HTERT RPE-1 (cell line): ENCODE measurements around the gene MYOF.
"Not testable (repeated sequence)": the region's sequence is repeated elsewhere in the genome, so short reads cannot be mapped to it uniquely, and the experiment has no call there.

Experiments
- in situ Hi-C: fragments of 300-500 bp; cut with MboI; formaldehyde crosslinking; loops from 4 replicates; pipeline ENCODE4 v1.14.3; 2020; ENCODE audit warnings: low sequenced_read_pairs

MYOF gene

DNA sequence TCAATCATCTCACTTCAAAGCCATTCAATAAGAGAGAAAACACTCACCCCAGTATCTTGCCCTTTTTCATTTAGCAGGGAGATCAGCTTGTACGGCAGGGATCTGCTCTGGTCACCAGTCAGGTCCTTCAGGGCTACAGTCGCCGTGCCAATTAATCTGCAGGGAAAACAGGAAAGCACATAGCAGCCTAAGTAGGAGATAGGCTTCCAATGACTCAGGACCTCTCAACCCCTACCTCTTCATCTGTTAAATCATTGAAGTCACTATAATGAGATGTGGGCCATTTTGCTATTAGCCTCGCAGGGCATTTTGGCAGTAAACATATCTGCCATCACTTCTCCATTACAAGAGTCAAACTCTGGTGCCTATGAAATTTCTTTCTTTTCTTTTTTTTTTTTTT, 50.8 kb downstream of the MYOF start:
- in situ Hi-C loops, result no loop called here

DNA sequence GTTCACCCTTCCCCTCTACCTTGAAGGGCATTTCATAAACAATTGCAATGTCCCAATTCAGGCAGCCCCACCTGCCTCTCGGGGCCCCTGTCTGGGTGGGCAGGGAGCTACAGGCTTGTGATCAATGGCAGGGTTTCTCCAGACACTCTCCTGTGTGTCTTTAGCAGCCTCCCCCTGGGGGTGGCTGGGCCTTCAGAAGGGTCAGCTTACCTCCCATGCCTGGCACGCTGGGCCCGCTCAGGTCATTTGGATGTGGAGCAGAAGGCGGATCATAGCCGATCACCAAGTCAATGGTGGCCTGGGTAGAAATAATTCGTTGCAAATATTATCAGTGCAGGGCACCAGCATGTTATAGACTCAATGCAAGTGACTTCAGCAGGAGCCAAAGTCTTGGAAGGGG, 56.3 kb downstream of the MYOF start:
- in situ Hi-C loops, result no loop called here

DNA sequence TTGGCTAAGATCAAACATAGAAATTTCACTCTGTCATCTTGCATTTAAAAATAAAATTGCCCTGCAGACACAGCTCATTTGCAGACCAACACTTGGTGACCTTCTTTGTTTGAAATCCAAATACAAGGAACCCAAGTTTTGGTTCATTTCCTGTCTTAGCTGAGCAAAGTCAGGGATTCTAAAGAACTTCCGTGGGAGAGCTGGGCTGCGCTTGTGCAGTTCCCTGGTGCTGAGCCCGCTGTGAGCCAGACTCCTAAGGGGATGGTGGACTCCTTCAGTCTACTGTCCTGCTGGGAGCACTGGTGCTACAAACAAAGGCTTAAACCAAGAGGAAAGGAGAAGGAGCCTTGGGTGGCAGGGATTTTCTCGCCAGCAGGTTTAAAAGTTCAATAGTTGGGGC, 60.0 kb downstream of the MYOF start:
- in situ Hi-C loops, result no loop called here

DNA sequence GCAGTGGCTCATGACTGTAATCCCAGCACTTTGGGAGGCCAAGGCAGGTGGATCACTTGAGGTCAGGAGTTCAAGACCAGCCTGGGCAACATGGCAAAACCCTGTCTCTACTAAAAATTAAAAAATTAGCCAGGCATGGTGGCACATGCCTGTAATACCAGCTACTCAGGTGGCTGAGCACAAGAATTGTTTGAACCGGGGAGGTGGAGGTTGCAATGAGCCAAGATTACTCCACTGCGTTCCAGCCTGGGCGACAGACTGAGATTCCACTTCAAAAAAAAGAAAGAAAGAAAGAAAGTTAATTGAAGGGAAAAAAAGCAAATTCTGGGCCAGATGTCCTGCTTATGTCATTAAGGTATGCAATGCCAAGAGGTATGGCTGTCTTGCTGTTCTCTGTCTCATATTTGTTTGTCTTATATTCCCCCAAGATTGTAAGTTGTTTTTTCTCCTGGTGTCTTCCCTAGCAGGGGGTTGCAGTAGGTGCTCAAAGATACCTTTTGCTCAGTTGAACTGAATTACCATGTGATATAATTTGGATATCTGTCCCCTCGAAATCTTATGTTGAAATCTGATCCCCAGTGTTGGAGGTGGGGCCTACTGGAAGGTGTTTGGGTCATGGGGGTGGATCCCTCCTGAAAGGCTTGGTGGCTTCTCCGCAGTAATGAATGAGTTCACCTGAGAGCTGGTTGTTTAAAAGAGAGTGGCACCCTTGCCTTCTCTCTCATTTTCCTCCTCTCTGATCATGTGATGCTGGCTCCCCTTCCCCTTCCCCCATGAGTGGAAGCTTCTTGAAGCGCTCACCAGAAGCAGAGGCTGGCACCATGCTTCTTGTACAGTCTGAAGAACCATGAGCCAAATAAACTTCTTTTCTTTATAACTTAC, 60.9 kb downstream of the MYOF start:
- in situ Hi-C loops, result no loop called here

DNA sequence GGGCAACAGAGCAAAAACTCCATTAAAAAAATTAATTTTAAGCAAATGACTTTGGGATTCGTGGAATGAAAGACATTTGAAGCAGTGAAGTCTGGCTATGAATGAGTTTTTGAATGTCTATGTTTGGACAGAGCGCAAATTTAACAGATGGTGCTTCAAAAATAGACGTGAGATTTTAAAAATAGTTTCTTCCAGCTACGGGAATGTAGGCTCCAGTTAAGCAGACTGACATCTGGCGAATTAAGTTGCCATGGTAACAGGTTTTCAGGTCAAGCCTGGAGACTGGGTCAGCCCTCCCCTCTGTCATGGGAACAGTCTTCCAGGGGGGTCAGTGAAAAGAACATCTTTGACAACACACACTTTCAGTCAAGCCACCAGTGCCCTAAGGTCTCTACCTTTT, 62.0 kb downstream of the MYOF start:
- in situ Hi-C loops, result no loop called here

DNA sequence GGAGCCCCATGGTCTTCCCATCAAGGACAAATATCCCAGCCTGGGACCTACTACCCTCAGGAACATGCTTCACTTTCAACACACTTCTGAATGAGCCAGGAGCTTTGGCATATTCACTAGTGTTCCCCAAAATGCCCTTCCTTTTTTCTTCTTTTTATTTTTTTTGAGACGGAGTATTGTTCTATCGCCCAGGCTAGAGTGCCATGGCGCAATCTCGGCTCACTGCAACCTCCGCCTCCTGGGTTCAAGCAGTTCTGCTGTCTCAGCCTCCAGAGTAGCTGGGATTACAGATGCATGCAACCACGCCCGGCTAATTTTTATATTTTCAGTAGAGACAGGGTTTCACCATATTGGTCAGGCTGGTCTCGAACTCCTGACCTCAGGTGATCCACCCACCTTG, 63.1 kb downstream of the MYOF start:
- in situ Hi-C loops, result not testable (repeated sequence)

DNA sequence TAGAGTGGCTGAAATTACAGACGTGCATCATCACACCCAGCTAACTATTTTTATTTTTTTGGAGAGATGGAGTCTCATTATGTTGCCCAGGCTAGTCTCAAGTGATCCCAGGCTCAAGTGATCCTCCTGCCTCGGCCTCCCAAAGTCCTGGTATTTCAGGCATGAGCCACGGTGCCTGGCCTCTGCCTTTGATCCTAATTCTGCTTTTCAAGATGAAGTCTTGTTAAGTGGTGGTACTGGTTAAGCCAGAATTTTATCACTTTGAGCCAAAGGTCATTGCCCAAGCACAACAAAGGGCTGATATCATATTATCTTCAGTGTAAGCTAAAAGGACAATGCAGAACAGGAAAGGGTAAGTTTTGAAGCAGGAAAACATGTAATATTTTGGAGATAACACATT, 64.2 kb downstream of the MYOF start:
- in situ Hi-C loops, result no loop called here

DNA sequence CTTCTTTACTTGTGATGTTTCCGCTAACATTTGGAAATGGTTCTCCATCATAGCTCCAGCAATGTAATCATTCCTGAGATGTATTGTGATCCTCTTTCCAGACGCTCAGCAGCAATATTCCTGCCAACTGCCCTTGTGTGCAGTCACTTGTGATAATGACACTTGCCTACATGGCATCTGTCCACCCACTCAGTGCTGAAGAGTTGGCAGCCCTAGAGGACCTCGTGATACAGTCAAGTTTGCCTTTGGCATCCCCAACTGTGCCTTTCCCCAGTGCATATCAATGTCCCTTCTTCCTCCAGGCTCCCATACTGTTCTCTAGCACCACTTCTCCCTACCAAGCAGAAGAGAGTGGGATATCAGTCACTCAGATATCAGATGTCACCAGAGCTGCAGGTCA, 64.9 kb downstream of the MYOF start:
- in situ Hi-C loops, result no loop called here

DNA sequence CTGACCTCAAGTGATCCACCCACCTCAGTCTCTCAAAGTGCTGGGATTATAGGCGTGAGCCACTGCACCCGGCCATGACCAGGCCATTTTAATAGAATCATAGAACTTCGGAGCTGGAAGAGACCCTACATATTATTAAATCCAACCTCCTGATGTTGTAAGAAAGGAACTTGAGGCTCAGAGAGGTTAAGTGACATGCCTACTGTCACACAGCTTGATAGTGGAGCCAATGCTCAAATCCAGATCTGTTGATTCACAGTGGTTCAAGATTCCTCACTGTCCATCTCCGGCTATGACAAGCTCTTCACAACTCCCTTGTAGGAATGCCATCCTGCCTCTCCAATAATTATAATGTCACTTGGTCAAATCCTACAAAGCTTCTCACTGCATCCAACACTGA, 65.3 kb downstream of the MYOF start:
- in situ Hi-C loops, result no loop called here

DNA sequence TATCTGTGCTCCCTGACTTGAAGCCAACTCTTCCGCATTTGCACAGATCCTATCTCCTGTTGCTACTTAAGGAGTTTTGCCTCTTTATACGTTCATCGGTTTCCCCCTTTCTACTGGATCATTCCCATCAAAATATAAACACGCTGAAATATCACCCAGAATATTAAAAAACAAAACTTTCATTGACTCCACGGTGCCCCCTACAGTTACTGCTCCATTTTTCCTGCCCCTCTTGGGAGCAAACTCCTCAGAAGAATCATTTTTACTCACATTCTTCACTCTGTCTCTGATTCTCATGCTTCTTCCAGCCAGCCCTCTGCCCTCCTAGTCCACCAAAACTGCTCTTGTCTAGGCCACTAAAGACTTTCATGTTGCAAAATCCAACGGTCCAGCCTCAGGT, 66.4 kb downstream of the MYOF start:
- in situ Hi-C loops, result no loop called here

DNA sequence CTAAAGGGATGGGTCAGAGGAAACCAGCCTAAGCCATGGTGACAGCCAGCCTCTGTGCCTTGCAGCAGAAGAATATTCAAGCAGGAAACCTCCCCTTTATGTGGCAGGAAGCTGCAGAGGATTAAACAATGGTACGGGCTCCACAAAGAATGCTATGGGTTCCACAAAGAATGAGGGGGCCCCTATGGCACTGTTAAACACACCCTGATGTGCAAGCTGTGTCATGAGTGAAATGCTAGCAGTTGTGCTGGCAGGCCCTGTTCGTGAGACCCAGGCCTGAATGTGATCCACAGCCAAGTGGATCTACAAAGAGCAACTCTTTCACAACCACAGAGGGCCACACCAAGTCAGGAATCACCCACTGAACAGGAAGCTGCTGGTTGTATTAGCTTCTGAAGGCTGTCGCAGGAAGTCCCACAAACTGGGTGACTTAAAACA, 68.9 kb downstream of the MYOF start:
- in situ Hi-C loops, result no loop called here

DNA sequence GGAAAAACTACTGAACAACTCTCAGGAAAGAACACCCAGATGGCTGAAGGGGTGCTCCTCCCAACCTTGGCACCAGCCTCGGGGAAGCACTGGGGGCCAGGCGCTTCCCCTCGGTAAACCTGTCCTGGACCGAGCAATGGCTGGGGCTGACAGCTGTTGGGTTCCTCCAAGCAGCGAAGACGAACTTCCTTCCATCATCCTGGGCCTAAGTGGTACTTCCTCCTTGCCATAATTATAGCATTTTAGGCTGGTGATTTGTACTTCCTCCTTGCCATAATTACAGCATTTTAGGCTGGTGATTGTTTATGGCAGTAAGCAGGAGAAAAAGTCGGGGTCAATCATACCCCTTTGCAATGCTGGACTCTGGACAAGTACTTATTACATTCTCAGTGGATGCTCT, 69.3 kb downstream of the MYOF start:
- in situ Hi-C loops, result no loop called here

DNA sequence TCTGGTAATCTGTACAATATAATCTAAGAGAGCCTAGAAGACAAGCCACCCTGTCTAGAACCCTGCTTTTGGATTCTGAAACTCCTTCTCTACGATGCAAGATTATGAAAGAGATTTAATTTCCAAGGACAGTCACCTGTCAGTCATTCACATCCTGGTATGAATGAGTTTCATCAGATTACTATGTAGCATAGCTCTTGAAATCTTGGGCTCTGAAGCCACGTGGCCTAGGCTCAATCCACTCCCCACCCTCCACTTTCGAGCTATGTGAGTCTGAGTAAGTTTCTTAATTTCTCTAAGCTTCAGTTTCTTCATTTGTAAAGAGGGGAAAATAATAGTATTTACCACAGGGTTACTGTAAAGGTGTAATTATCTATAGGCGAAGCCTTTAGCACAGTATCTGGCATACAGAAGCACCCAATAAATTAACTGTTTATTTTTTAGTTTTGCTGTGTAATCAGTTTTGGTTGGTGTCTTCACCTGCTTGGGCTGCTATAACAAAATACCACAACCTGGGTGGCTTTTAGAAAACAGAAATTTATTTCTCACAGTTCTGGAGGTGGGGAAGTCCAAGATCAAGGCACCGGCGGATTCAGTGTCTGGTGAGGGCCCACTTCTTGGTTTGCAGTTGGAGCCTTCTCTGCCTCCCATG, 71.3 kb downstream of the MYOF start:
- in situ Hi-C loops, result no loop called here

DNA sequence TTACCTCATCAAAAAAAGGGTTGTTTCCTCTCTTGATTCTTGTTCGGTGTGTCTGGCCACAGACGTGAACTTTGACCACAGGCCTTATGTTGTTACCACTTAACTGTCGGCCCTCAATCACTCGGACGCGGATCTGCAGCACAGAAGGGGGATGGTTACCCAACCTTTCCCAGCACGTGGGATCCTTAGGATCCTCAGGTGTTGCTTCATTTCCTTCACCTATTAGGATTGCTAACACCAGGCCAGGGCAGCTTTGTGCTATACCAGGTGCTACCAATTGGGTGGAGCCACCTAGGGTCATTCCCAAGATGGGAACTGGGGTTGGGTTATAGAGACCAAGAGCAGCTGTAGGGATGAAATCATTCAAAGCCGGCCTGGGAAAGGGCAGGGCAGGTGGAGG, 73.4 kb downstream of the MYOF start:
- in situ Hi-C loops, result no loop called here

DNA sequence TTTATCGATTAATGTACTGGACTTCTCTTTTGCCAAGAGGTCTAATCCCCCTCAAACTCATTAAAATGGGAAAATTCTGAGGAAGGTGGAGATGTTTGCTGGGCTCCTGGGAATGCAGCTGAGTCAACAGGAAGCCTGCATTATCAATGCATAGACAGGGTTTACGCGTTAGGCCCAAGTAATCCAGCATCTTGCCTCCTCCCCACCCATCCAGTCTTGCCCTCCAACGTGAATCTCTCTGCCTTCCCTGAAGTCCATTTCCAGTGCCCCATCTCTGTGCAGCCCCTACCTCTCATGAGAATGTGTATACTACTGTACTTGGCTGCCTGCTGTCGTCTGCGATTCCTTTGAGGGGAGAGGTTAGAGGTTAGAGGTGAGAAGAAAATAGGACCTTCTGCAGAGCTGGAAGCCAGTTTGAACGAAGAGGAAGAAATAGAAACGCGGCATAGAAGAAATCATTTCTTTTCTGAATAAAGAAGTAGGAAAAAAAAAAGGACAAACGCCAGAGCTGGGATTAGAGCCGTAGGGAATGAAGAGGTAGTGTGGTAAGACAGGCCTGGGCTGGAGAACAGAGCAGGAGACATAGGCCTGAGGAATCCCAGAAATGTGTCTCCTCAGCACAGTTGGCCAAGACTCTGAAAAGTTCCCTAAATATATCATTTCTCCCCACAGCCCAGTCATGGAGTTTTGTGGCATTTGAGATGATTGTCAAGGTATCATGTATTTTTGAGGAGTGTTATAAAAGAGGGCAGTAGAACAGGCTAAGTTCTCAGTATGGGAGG, 75.6 kb downstream of the MYOF start:
- in situ Hi-C loops, result no loop called here

DNA sequence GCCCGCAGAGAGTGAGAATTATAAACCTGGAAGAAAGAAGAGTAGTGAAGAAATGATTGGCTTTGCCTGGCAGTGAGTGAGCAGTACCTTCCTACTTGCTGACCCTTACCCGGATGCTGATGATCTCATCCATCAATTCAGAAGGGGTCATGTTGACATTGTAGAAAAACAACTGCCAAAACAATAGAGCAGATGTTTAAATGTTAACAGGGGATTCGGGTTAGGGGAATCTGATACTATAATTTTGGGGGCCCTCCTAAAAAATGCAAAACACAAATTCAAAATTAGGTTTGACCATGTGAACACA, 78.1 kb downstream of the MYOF start:
- in situ Hi-C loops, result no loop called here

DNA sequence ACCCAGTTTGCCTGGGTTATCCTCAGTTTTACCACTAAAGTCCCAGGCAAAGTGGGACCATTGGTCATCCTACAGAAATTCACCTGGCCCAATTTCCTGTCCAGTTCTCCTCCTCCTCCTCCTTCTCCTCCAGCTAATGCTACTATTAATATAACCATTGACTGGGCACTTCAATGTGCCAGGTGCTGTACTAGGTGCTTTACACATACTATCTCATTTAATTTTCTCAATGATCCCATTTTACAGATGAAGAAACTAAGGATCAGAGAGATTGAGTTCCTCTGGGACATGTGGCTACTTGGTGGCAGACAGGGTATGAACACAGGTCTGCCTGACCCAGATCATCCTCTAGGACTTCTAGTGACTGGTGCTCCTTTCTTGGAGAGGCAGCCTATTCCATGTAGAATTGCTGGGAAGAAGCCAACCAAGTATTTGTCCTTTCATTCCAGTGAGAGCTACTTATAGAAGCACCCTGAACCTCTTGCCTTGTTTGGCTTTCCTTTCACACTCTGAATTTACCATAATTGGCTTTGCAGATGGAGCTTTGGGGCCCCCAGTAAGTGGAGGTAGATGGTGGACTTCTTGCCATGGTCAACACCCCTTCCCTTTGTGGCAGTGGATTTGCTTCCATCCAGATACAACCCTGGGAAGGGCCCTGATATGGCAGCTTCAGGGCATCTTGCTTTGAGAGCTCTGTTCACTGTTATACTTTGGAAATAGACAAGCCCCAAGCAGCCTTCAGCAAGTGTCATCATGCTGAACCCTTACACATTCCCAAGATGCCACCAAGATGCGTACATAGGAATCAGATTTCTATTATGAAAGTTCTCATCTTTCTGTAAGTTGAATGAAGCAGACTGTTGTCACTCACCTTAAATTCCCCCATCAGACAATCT, 78.7 kb downstream of the MYOF start:
- in situ Hi-C loops, result no loop called here

DNA sequence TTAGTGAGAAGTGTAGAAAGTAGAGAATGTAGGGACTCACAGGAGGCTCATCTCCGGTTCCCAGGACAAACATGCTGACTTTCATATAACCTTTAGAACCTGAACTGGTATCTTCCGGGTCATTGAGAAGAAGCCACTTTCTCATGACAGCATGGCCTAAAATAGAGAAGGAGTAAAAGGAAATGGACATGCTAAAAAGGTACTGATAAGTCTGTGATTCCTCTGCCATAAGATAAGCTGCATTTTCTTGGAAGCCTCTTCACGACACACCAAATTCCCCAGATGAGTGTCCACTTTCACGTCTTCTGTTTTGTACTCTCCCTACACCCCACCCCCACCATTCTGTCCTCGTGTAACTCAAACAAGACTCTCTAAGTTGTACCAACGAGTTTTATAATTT, 79.9 kb downstream of the MYOF start:
- in situ Hi-C loops, result no loop called here

DNA sequence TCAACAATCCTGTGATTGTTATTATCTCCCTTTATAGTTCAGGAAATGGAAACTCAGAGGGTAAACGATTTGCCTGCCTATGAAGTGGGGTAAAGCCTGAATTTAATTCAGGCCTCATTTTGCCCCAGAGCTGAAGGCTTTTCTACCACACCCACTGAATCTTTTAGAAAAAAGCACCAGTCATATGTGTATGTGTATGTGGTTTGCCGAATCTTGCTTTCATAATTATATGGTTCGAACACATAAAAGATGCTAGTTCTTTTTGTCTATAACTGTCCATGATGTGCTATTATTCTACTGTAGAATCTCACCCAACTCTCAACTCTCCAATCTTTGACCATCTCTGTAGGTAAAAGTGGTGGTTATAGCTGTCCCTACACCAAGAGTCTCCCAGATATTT, 83.6 kb downstream of the MYOF start:
- in situ Hi-C loops, result no loop called here

DNA sequence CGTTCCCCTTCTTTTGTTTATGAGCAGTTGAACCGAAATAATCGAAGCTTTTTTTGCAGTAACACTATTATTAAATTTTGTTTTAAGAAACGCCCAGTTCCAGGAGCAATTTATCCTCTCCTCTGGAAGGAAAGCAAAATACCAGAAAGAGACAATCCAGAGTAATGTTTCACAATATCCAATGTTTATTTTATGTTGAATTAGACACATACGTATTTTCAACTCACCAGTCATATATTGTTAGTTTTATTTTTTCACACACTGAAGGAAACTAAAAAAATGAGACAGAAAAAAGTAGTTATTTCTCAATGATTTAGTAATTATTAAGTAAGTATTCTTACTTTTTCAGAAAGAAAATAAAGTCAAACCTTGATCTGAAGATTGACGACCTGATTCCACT, 85.1 kb downstream of the MYOF start:
- in situ Hi-C loops, result no loop called here

DNA sequence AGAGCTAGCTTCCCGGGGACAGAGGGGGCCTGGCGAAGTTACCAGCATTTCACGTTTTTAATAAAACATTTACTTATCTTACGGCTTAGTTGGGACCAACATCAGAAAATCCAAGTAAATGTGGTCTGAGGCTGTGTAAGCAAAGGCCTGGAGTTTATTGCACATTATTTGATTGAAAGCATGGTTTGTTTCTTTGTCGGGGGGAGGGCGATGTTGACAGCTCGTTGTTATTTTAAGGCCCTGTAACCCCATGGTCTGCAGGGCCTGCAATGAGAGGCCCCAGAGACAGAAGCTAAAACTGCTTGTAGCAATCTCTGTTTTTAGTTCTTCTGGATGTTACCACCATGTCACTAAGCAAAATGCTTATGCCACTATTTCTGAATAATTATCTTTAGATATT, 88.9 kb downstream of the MYOF start:
- in situ Hi-C loops, result no loop called here
